ENCODE measurements around the gene GATAD2A.

DNA sequence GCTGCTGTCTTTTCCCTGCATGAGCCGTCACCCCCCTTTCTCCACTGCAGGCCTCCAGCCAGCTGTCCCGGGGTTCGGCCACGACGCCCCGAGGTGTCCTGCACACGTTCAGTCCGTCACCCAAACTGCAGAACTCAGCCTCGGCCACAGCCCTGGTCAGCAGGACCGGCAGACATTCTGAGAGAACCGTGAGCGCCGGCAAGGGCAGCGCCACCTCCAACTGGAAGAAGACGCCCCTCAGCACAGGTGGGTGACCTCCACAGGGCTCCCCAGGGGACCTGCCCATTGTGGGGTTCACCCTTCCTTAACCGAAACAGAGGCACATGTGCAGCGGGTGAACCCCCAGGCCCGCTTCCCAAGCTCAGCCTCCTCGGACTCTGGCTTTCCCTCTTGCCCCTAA lies 96.8 kb downstream of the GATAD2A start:
- TF ChIP-seq, protein P1, sequence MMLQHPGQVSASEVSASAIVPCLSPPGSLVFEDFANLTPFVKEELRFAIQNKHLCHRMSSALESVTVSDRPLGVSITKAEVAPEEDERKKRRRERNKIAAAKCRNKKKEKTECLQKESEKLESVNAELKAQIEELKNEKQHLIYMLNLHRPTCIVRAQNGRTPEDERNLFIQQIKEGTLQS (IDR thresholded peaks at IDR 0.05), result no peak
- TF ChIP-seq, protein P2, sequence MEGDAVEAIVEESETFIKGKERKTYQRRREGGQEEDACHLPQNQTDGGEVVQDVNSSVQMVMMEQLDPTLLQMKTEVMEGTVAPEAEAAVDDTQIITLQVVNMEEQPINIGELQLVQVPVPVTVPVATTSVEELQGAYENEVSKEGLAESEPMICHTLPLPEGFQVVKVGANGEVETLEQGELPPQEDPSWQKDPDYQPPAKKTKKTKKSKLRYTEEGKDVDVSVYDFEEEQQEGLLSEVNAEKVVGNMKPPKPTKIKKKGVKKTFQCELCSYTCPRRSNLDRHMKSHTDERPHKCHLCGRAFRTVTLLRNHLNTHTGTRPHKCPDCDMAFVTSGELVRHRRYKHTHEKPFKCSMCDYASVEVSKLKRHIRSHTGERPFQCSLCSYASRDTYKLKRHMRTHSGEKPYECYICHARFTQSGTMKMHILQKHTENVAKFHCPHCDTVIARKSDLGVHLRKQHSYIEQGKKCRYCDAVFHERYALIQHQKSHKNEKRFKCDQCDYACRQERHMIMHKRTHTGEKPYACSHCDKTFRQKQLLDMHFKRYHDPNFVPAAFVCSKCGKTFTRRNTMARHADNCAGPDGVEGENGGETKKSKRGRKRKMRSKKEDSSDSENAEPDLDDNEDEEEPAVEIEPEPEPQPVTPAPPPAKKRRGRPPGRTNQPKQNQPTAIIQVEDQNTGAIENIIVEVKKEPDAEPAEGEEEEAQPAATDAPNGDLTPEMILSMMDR (IDR thresholded peaks at IDR 0.05; ENCODE audit: low read depth, low read length, missing input control), result no peak
- no peak for TF ChIP-seq SP1 (IDR thresholded peaks at IDR 0.05)
- TF ChIP-seq, protein P3, sequence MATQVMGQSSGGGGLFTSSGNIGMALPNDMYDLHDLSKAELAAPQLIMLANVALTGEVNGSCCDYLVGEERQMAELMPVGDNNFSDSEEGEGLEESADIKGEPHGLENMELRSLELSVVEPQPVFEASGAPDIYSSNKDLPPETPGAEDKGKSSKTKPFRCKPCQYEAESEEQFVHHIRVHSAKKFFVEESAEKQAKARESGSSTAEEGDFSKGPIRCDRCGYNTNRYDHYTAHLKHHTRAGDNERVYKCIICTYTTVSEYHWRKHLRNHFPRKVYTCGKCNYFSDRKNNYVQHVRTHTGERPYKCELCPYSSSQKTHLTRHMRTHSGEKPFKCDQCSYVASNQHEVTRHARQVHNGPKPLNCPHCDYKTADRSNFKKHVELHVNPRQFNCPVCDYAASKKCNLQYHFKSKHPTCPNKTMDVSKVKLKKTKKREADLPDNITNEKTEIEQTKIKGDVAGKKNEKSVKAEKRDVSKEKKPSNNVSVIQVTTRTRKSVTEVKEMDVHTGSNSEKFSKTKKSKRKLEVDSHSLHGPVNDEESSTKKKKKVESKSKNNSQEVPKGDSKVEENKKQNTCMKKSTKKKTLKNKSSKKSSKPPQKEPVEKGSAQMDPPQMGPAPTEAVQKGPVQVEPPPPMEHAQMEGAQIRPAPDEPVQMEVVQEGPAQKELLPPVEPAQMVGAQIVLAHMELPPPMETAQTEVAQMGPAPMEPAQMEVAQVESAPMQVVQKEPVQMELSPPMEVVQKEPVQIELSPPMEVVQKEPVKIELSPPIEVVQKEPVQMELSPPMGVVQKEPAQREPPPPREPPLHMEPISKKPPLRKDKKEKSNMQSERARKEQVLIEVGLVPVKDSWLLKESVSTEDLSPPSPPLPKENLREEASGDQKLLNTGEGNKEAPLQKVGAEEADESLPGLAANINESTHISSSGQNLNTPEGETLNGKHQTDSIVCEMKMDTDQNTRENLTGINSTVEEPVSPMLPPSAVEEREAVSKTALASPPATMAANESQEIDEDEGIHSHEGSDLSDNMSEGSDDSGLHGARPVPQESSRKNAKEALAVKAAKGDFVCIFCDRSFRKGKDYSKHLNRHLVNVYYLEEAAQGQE (IDR thresholded peaks at IDR 0.05), result no peak
- TF ChIP-seq, protein P4, sequence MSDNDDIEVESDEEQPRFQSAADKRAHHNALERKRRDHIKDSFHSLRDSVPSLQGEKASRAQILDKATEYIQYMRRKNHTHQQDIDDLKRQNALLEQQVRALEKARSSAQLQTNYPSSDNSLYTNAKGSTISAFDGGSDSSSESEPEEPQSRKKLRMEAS (IDR thresholded peaks at IDR 0.05), result no peak
- no peak for TF ChIP-seq HNF4A (conservative IDR thresholded peaks at IDR 0.05)
- TF ChIP-seq FOXA1 (IDR thresholded peaks at IDR 0.05), result no peak
- no peak for TF ChIP-seq FOXA2 (IDR thresholded peaks at IDR 0.05)
- no peak for TF ChIP-seq NR2F2 (IDR thresholded peaks at IDR 0.05)
- TF ChIP-seq RAD21 (IDR thresholded peaks at IDR 0.05), result no peak
- no peak for TF ChIP-seq JUND (IDR thresholded peaks at IDR 0.05)
- TF ChIP-seq YY1 (IDR thresholded peaks at IDR 0.05), result no peak
